GM13976 (cell line): ENCODE results near the gene ZNF814.
"Not testable (repeated sequence)": the region's sequence is repeated elsewhere in the genome, so short reads cannot be mapped to it uniquely, and the experiment has no call there.

Source experiments
- DNase-seq: peaks from one replicate; pipeline ENCODE4 v3.0.0; 2012; ENCODE audit warnings: low spot score
- in situ Hi-C: fragments of 300-500 bp; cut with MboI; formaldehyde crosslinking; loops from one replicate; pipeline ENCODE4 v1.12.0; 2022; ENCODE audit warnings: low sequenced_read_pairs, mixed read lengths, inconsistent platforms; ENCODE audit not compliant: unreplicated experiment
- TF ChIP-seq, protein P1 (sequence below): IDR thresholded peaks from 2 replicates; pipeline ENCODE4 v1.5.1; 2012; ENCODE audit warnings: borderline replicate concordance, mild to moderate bottlenecking; ENCODE audit not compliant: insufficient read depth; ENCODE audit errors: extremely low read depth, missing control alignments, control extremely low read depth

Gene ZNF814

DNA sequence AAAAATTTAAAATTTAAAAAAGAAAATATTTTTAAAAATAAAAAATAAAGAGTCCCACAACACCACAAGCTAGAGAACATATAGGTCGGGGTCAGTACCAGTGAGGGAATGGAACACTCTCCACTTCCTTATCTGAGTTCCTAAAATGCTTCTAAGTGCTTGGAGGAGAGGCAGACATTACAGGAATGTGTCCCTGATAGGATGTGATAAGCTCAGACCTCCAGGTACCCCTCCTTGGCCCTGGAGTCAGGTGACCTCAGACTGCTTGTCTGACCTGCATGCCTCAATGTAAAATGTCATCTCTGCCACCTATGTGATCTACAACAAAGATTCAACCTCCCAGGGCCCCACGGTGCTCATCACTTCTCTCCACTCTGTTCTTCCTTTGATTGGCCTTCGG lies 2.8 kb downstream of the ZNF814 start:
- in situ Hi-C loops: no loop called here
- TF ChIP-seq, protein P1, sequence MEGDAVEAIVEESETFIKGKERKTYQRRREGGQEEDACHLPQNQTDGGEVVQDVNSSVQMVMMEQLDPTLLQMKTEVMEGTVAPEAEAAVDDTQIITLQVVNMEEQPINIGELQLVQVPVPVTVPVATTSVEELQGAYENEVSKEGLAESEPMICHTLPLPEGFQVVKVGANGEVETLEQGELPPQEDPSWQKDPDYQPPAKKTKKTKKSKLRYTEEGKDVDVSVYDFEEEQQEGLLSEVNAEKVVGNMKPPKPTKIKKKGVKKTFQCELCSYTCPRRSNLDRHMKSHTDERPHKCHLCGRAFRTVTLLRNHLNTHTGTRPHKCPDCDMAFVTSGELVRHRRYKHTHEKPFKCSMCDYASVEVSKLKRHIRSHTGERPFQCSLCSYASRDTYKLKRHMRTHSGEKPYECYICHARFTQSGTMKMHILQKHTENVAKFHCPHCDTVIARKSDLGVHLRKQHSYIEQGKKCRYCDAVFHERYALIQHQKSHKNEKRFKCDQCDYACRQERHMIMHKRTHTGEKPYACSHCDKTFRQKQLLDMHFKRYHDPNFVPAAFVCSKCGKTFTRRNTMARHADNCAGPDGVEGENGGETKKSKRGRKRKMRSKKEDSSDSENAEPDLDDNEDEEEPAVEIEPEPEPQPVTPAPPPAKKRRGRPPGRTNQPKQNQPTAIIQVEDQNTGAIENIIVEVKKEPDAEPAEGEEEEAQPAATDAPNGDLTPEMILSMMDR: no peak
- DNase-seq: no peak

DNA sequence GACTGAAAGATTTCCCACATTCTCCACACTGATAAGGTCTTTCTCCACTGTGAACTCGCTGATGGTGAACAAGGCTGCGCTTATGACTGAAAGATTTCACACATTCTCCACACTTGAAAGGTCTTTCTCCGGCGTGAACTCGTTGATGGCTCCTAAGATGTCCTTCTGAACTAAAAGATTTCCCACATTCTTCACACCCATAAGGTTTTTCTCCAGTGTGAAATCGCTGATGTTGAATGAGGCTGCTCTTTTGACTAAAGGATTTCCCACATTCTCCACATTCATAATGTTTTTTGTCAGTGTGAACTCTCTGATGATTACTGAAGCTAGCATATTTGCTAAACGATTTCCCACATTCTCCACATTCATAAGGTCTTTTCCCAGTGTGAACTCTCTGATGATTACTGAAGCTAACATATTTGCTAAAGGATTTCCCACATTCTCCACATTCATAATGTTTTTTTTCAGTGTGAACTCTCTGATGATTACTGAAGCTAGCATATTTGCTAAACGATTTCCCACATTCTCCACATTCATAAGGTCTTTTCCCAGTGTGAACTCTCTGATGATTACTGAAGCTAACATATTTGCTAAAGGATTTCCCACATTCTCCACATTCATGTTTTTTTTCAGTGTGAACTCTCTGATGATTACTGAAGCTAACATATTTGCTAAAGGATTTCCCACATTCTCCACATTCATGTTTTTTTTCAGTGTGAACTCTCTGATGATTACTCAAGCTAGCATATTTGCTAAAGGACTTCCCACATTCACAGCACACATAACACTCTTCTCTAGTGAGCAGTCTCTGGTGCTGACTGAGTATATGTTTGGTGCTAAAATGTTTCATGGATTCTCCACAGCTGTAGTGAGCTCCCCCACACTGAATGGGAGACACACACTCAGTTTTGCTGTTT lies 14.7 kb downstream of the ZNF814 start:
- in situ Hi-C loops, DNase-seq: not testable (repeated sequence)

DNA sequence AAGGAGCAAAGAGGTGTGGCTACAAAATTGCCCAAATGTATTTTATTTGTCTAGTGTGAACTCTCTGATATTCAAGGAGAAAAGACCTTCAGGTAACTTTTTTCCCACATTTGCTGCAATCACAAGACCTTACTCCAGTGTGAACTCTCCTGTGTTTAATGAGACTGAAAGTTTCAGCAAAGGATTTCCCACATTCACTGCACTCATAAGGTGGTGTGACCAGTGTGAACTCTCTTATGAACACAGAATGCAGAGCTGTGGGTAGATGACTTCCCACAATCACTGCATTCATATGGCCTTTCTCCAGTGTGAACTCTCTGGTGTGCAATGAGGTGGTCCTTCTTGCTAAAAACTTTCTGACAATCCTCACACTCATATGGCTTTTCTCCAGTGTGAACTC lies 16.4 kb downstream of the ZNF814 start:
- TF ChIP-seq, protein P1: no peak
- in situ Hi-C loops: no loop called here

DNA sequence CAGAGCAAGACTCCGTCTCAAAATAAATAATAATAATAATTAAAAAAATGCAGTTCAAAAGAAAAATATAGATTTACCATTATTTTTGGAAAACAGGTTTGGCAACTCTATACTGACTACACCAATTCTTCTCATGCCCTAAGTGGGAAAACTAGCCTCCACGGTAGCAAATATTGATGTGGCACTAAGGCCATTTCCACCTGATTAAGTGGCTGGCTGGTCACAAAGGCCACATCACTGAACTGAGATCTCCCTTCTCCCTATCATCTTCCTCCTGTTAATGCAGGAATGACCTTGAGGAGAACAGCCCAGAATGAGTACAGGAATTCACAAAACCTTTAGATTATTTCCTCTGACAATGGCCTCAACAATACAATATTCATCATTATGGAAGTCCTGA lies 18.6 kb downstream of the ZNF814 start:
- DNase-seq: no peak
- in situ Hi-C loops: no loop called here
- TF ChIP-seq, protein P1: no peak

More for the DNA sequence above, 16.4 kb downstream of the ZNF814 start:
- no peak for DNase-seq

DNA sequence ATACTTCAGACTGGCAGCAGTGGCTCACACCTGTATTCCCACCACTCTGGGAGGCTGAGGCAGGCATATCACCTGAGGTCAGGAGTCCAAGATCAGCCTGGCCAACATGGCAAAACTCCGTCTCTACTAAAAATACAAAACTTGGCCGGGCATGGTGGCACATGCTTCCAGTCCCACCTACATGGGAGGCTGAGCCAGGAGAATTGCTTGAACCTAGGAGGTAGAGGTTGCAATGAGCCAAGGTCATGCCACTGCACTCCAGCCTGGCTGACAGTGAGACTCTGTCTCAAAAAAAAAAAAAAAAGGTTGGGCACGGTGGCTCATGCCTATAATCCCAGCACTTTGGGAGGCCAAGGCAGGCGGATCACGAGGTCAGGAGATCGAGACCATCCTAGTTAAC lies 19.2 kb downstream of the ZNF814 start:
- DNase-seq, in situ Hi-C loops: not testable (repeated sequence)

DNA sequence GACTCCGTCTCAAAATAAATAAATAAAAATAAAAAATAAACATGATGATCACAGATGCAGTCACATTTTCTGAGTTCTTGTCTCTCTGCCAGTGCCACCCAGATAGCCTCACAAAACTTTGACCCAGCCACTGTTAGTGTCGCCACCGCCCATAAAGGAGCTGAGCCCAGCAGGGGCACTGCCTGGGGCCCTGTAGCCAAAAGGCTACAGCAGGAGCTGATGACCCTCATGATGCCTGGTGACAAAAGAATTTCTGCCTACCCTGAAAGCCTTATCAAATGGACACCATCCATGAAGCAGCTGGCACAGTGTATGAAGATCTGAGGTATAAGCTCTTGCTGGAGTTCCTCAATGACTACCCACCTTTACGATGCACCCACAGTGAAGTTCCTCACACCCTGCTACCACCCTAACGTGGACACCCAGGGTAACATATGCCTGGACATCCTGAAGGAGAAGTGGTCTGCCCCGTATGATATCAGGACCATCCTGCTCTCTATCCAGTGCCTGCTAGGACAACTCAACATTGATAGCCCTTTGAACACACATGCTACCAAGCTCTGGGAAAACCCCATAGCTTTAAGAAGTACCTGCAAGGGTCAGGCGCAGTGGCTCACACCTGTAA lies 20.9 kb downstream of the ZNF814 start:
- TF ChIP-seq, protein P1: no peak
- in situ Hi-C loops: no loop called here
- DNase-seq: no peak

DNA sequence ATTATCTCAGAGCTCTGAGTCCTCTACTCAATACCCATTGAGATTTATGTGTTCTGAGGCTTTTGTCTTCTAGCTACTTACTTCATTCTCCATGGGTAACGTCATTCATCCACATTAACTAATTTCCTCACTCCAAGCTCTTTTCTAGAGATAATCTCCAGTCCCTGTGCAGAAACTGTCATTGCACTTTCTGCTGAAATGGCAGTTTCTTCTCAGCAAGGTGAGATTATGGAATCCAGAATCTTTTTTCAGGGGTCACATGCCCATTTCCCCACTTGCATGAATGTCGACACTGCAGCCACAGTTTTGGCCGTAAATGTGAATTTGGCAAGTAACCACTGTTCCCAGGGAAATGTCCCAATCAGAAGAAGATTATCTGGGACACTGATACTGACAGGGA lies 26.5 kb downstream of the ZNF814 start:
- DNase-seq, in situ Hi-C loops: not testable (repeated sequence)

DNA sequence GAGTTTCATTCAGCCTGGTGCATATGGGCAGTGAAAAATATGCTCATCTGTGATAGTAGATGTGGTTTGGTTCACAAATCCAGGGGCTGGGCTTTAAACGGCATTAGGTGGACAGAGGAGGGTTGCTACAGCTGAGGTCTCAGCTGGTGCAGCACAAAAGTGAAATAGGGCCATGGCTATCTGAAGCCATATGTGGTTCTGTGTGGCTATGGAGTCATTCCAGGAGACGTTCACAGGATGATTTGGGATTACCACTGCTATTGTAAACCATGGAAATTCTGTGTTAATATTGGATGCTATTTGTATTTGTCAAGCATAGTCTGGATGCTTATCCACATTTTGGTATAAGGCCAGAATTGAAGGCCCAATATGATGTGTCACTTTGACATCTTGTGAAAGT lies 34.7 kb downstream of the ZNF814 start:
- DNase-seq, in situ Hi-C loops: not testable (repeated sequence)

DNA sequence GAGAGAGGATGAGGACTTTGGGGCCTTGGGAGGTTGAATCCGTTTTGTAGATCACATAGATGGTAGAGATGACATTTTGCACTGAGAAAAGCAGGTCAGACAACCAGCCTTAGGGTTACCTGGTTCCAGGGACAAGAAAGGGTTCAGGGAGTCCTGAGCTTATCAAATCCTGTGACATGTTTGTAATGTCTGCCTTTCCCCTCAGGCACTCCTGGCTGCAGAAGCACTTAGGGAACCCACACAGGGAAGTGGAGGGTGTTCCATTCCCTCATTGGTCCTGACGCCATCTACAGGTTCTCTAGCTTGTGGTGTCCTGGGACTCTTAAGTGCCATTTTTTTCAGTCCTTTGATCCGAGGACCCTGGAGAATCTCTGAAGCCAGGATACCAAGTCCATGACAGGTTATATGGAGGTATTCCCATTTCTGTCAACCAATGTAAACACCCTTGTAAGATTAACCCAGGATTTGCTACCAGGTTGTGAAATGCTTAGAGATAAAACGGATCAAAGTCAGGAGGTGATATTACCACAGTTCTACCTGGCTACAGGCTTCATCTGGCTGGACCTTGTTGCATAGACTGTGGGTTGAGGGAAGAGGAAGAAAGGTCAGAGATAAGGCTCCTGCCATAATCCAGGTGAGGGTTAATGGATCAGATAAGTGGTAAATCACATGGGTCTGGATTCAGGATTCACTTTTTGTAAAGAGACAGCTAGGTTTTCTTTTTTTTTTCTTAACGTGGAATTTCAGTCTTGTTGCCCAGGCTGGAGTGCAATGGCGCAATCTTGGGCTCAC lies 36.8 kb downstream of the ZNF814 start:
- in situ Hi-C loops, DNase-seq: not testable (repeated sequence)
